CD14-positive monocyte (primary cell): ENCODE measurements around the gene PRRT1. TPM values are rescaled to one million over a fixed set of nuclear protein-coding genes. Genes with fewer than 3 reads are reported as not detected.

Experiments
- DNase-seq, 3 donors: peaks; one replicate each; pipeline ENCODE4 v3.0.0-alpha.2; 2011 to 2022
- H2AFZ ChIP-seq: 2 replicates; pipeline ENCODE4 v1.6.0; 2012; ENCODE audit warnings: mild to moderate bottlenecking, low read depth, low read length, inconsistent platforms; ENCODE audit not compliant: insufficient read depth, poor library complexity, severe bottlenecking
- H3K27ac ChIP-seq, 2 donors: 1 replicate in 1 of 2; 2 replicates in 1 of 2; pipeline ENCODE4 v1.5.1; 2012 to 2013; ENCODE audit warnings: low read length in 2 of 2, control low read depth in 1 of 2, inconsistent platforms in 1 of 2, low read depth in 1 of 2, mild to moderate bottlenecking in 1 of 2
- H3K27me3 ChIP-seq, 2 donors: one replicate each; pipeline versions ENCODE4 v1.6.0 to v1.6.1; 2011 to 2013; ENCODE audit warnings: low read length in 2 of 2; ENCODE audit not compliant: control insufficient read depth in 2 of 2, insufficient read depth in 2 of 2
- H3K36me3 ChIP-seq, 2 donors: replicated peaks in 1 of 2; 1 replicate in 1 of 2; 2 replicates in 1 of 2; pipeline versions ENCODE4 v1.5.1 to v1.6.1; 2012 to 2013; ENCODE audit warnings: low read length in 2 of 2, control low read depth in 1 of 2, inconsistent platforms in 1 of 2, mild to moderate bottlenecking in 1 of 2; ENCODE audit not compliant: insufficient read depth in 2 of 2, control insufficient read depth in 1 of 2
- H3K4me1 ChIP-seq, 2 donors: 1 replicate in 1 of 2; 2 replicates in 1 of 2; pipeline versions ENCODE4 v1.5.1 to v1.6.1; 2012 to 2013; ENCODE audit warnings: low read length in 2 of 2, control low read depth in 1 of 2, inconsistent platforms in 1 of 2, mild to moderate bottlenecking in 1 of 2, moderate library complexity in 1 of 2; ENCODE audit not compliant: insufficient read depth in 2 of 2, control insufficient read depth in 1 of 2
- H3K4me2 ChIP-seq: replicated peaks from 2 replicates; pipeline ENCODE3; 2012; ENCODE audit warnings: low read length, moderate library complexity, mild to moderate bottlenecking; ENCODE audit not compliant: poor library complexity, severe bottlenecking; ENCODE audit errors: extremely low read depth
- H3K4me3 ChIP-seq, 3 experiments: fragments of 200-600 bp in 1 of 3; sonication (generic) in 1 of 3; replicated peaks in 1 of 3; 1 replicate in 2 of 3; 2 replicates in 1 of 3; pipeline ENCODE4 v1.5.1; 2011 to 2013; ENCODE audit warnings: low read length in 3 of 3, mild to moderate bottlenecking in 3 of 3, control low read depth in 2 of 3, low read depth in 2 of 3, inconsistent platforms in 1 of 3, moderate library complexity in 1 of 3
- H3K79me2 ChIP-seq: 2 replicates; pipeline ENCODE4 v1.6.0; 2012; ENCODE audit warnings: mild to moderate bottlenecking, control low read depth, inconsistent platforms, low read length, moderate library complexity; ENCODE audit not compliant: insufficient read depth
- H3K9ac ChIP-seq: 2 replicates; pipeline ENCODE4 v1.6.0; 2017; ENCODE audit warnings: low read length, mild to moderate bottlenecking; ENCODE audit not compliant: insufficient read depth, poor library complexity, severe bottlenecking
- H3K9me3 ChIP-seq, 2 donors: replicated peaks in 1 of 2; 1 replicate in 1 of 2; 2 replicates in 1 of 2; pipeline versions ENCODE4 v1.5.1 to v1.6.1; 2012 to 2013; ENCODE audit warnings: low read length in 2 of 2, control low read depth in 1 of 2; ENCODE audit not compliant: control insufficient read depth in 1 of 2, insufficient read depth in 1 of 2
- H4K20me1 ChIP-seq: 2 replicates; pipeline ENCODE4 v1.6.0; 2012; ENCODE audit warnings: mild to moderate bottlenecking, low read length, control low read depth, moderate library complexity; ENCODE audit not compliant: insufficient read depth
- H3K27ac Mint-ChIP-seq, 7 donors: one replicate each; pipeline ENCODE4 v1.8.0; 2020; ENCODE audit warnings: mild to moderate bottlenecking in 7 of 7, mixed read lengths in 7 of 7, moderate library complexity in 6 of 7, inconsistent platforms in 2 of 7
- H3K27me3 Mint-ChIP-seq, 3 donors: one replicate each; pipeline ENCODE4 v1.8.0; 2021 to 2022; ENCODE audit warnings: low read depth in 3 of 3, mild to moderate bottlenecking in 3 of 3, mixed read lengths in 3 of 3, moderate library complexity in 3 of 3, inconsistent platforms in 1 of 3
- H3K36me3 Mint-ChIP-seq, 2 donors: one replicate each; pipeline ENCODE4 v1.8.0; 2020; ENCODE audit warnings: mixed read lengths in 2 of 2, inconsistent platforms in 1 of 2, mild to moderate bottlenecking in 1 of 2
- H3K4me1 Mint-ChIP-seq: one replicate; pipeline ENCODE4 v1.8.0; 2020; ENCODE audit warnings: mild to moderate bottlenecking, mixed read lengths
- H3K4me3 Mint-ChIP-seq, 2 donors: one replicate each; pipeline ENCODE4 v1.8.0; 2020; ENCODE audit warnings: mild to moderate bottlenecking in 2 of 2, mixed read lengths in 2 of 2, moderate library complexity in 1 of 2
- H3K9me3 Mint-ChIP-seq, 7 donors: one replicate each; pipeline ENCODE4 v1.8.0; 2020 to 2022; ENCODE audit warnings: mixed read lengths in 7 of 7, mild to moderate bottlenecking in 6 of 7, moderate library complexity in 6 of 7, inconsistent platforms in 2 of 7
- CTCF ChIP-seq: fragments of 200-600 bp; IDR thresholded peaks from one replicate; pipeline ENCODE4 v1.8.0; 2022; ENCODE audit warnings: antibody characterized with exemption, mild to moderate bottlenecking
- WGBS: methylation state at CpG from one replicate; pipeline ENCODE4 v1.1.5; 2013; ENCODE audit warnings: missing lambda C conversion rate; ENCODE audit not compliant: insufficient coverage; 5-methylcytosine and 5-hydroxymethylcytosine counted together
- intact Hi-C, 2 donors: fragments of 100-400 bp; cut with micrococcal nuclease; formaldehyde crosslinking; loops; one replicate each; pipeline versions ENCODE4 v1.15.0 to v1.15.1; 2023
- polyA plus RNA-seq, 3 donors: library from polyadenylated mRNA; depleted of rRNA in 1 of 3; unstranded in 2 of 3; stranded (reverse) in 1 of 3; fragments of 300-500 nt in 2 of 3; fragments of >200 nt in 1 of 3; fragmentation: Illumina TruSeq in 2 of 3; gene quantifications; 1 replicate in 2 of 3; 2 replicates in 1 of 3; pipeline ENCODE4 v1.2.3, GENCODE V29; 2012 to 2021

PRRT1 gene
- polyA plus RNA-seq, 3 donors, result not detected

- Histone ChIP-seq H3K9me3 (no peaks in the 10 kb centered on the region), H3K36me3 (peaks cover 7 to 11% of the 10 kb centered on the region in 2 donors), H3K4me2 (no peak within 1 kb of the TSS), H2AFZ (no peak within 1 kb of the TSS), H3K27ac (no peak within 1 kb of the TSS), H3K9ac (no peak within 1 kb of the TSS), H3K79me2 (no peaks in the 10 kb centered on the region), H3K4me1 (no peaks in the 10 kb centered on the region), H4K20me1 (no peaks in the 10 kb centered on the region), H3K27me3 (no peaks in the 10 kb centered on the region), H3K4me3 (no peak within 1 kb of the TSS)
- peaks cover 0 to 2% (median 1%) of the 10 kb centered on the region in 3 donors for H3K27me3 Mint-ChIP-seq
- H3K36me3 Mint-ChIP-seq, result peaks cover 11 to 17% of the 10 kb centered on the region in 2 donors
- no peaks in the 10 kb centered on the region for H3K9me3 Mint-ChIP-seq
- H3K4me3 Mint-ChIP-seq, result no peak within 1 kb of the TSS
- H3K27ac Mint-ChIP-seq, result peak within 1 kb of the TSS in 1 of 7 donors; percentile 63
- no peaks in the 10 kb centered on the region for H3K4me1 Mint-ChIP-seq
- TF ChIP-seq CTCF, result no peak
- intact Hi-C loops, result no loop called here
- no peak for DNase-seq
These were observed 12.6 kb upstream of the PRRT1 start, which contains the start of gene EGFL8 for GRCh38 chr6:32164295-32164694. TSS of gene EGFL8 (plus strand) at chr6:32164595. CDS start at chr6:32166166, 1,571 bp downstream.

GRCh38 chr6:32163559-32164258 is 12.0 kb upstream of the PRRT1 start:
- H3K9ac ChIP-seq, result no peak overlapping the region
- H4K20me1 ChIP-seq, result no peaks in the 10 kb centered on the region
- peaks cover 2 to 5% of the 10 kb centered on the region in 2 donors for H3K36me3 ChIP-seq
- no peaks in the 10 kb centered on the region for H3K9me3 ChIP-seq
- intact Hi-C loops, result no loop called here
- Mint-ChIP-seq H3K9me3 (no peaks in the 10 kb centered on the region), H3K27ac (peak overlapping the region in 1 of 7 donors; percentile 63), H3K4me3 (no peak overlapping the region), H3K4me1 (no peaks in the 10 kb centered on the region), H3K36me3 (peaks cover 7 to 12% of the 10 kb centered on the region in 2 donors), H3K27me3 (peaks cover 0 to 2% (median 1%) of the 10 kb centered on the region in 3 donors)
- H2AFZ ChIP-seq, result no peak overlapping the region
- H3K4me3 ChIP-seq, result no peak overlapping the region
- no peaks in the 10 kb centered on the region for H3K4me1 ChIP-seq
- no peaks in the 10 kb centered on the region for H3K79me2 ChIP-seq
- 94% methylated on average over 4 of the region's 7 CpGs for WGBS
- no peak overlapping the region for H3K27ac ChIP-seq
- no peaks in the 10 kb centered on the region for H3K27me3 ChIP-seq
- no peak overlapping the region for H3K4me2 ChIP-seq
- DNase-seq, result no peak
- no peak for TF ChIP-seq CTCF
